OCI-M2 (cell line): ENCODE results near the gene PRMT7.

Source experiments
- DNase-seq: peaks from one replicate; lab custom pipeline; 2025; ENCODE audit not compliant: unreplicated experiment; lab: John Stamatoyannopoulos, UW

PRMT7 gene

DNA sequence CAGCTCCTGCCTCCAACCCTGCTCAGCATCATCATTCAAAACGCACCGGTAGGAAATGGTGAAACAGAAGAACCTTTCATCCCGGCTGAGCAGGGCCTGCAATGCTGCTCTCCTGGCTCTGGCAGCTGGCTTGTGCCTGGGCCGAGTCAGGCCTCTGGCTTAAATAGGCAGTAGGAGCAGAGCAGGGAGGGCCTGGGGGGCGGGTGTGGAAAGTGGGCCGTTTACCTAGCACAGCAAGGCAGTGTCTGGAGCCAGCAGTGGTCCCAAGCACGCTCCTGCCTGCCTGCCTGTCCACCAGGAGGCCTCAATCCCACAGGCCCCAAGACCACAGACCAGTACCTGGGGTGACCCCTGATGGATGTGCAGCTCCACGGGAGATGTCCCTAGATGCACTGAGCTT, 78.2 kb downstream of the PRMT7 start:
- no peak for DNase-seq

DNA sequence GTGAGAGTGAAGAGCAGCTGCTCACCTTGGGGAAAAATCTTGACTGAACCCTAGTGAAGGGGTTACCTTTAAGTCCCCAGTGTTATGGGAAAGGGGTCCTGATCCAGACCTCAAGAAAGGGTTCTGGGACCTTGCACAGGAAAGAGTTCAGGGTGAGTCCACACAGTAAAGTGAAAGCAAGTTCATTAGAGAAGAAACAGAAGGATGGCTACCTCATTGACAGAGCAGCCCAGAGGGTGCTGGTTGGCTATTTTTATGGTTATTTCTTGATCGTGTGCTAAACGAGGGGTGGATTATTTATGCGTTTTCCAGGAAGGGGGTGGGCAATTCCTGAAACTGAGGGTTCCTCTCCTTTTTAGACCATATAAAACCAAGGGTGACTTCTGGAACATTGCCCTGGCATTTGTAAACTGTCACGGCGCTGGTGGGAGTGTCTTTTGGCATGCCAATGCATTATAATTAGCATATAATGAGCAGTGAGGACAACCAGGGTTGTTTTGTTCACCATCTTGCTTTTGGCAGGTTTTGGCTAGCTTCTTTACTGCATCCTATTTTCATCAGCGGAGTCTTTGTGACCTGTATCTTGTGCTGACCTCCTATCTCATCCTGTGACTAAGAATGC, 79.0 kb downstream of the PRMT7 start:
- no peak for DNase-seq

DNA sequence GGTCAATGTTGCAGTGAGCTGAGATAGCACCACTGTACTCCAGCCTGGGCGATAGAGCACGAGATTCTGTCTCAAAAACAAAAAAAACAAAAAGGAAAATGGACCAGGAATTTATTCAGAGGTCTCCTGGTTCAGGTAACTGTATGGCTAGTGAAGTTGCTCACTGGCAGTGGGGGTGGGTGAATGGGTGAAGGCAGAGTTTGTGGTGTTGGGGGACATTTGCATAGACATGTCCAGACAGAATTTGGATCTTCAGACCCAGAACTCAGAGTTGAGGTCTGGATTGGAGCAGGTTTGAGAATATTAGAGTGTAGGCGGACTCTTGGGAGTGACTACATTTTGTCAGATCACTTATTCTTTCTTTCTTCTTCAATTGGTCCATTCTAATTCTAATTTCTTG, 82.5 kb downstream of the PRMT7 start:
- no peak for DNase-seq

DNA sequence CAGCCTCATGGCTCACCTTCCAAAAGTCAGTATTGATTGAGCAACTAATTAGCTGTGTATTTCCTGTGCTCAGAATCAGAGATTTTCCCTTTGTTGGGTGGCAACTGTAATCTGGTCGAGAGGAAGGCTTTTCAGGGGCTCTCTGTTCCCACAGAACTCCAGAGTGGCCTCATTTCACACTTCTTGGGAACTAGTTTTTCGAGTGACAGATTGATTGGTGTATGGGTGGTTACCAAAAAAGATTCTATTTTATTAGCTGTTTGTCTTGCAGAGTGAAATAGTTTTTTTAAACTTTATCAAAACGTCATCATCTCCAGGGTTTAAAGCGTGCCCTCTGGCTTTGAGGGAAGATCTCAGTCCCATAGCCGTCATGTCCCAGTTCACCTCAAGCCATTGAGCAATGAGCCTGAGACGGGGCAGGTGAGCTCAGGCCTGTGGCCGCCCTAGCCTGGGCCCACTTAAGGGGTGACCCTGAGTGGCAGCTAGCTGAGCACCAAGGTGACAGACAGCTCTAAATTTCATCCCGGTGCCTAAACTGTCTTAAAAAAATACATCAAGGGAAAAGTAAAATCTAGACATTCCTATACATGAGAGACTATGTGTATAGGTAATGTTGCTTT, 84.5 kb downstream of the PRMT7 start:
- no peak for DNase-seq

DNA sequence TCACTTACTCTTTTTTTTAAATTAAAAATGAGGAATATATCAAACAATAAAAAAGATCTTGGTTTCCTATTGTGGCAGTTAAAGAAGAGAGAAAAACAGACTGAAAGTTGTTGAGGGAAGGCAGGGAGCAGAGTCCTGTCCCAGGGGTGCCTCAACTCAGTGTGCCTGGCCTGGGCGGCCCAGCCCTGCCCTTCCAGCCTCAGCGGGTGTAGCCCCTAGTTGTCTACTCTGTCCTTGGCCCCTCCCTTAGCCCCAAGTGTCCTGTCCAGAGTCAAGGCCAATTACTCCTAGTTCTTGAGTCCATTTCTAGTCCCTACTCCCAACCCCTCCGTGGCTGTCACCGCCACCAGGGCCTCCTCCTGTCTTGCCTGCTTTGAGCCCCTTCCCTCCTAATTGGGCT, 85.0 kb downstream of the PRMT7 start:
- DNase-seq = no peak

DNA sequence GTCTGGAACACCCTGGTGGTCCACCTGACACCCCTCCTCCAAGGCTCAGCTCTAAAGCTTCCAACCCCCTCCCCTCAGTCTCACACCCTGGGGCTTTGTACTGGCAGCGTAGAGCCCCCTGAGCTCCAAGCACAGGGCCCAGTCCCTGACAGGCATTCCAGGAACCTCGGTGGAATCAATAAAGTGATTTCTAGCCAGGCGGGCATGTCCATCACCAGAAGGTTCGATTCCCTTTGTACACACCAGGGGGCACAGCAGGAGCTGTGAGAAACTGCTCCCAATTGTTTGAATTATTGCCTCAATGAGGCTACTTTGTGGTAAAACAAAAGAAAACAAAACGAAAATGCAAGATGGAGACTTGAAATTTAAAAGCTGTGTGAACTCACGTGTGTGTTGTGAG, 85.7 kb downstream of the PRMT7 start:
- DNase-seq = no peak

DNA sequence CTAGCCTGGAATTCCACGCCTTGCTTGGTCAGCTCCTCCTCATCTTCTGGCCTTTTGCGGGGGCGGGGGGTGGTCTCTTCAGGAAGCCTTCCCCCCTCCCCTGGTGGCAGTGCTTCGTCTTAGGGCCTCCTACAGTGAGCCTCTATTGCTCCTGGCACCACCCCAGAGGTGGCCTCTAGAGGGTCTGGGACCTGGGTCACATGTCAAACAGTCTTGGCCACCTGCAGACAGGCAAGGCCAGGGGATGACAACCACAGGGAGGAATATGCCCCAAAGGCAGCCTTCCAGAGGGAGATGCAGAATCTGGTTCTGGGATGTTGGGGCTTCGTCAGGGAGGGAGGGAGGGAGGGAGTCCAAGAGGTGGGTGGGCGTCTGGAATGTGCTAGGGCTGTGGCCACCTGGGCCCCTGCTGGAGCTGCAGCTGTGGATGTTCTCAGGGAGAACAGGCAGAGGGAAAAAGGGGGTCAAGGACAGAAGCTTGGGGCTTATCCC, 86.9 kb downstream of the PRMT7 start:
- no peak for DNase-seq

DNA sequence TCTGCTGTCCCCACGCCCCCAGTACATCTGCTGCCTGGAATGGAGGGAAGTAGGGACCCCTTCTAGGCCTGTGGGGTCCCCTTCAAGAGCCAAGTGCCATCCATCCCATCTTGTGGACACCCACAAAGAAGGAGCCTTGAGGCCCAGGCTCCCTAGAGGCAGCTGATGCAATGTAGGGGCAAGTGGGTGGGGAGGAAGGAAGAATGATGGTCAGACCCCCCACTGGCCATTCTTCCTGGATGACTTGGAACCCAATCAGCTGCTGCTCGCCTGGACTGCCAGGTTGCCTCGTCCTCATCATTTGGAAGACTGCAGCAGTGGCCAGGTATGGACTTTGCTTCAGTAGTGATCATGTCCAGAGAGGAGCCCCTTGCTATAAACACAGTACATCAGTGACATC, 88.6 kb downstream of the PRMT7 start:
- no peak for DNase-seq

DNA sequence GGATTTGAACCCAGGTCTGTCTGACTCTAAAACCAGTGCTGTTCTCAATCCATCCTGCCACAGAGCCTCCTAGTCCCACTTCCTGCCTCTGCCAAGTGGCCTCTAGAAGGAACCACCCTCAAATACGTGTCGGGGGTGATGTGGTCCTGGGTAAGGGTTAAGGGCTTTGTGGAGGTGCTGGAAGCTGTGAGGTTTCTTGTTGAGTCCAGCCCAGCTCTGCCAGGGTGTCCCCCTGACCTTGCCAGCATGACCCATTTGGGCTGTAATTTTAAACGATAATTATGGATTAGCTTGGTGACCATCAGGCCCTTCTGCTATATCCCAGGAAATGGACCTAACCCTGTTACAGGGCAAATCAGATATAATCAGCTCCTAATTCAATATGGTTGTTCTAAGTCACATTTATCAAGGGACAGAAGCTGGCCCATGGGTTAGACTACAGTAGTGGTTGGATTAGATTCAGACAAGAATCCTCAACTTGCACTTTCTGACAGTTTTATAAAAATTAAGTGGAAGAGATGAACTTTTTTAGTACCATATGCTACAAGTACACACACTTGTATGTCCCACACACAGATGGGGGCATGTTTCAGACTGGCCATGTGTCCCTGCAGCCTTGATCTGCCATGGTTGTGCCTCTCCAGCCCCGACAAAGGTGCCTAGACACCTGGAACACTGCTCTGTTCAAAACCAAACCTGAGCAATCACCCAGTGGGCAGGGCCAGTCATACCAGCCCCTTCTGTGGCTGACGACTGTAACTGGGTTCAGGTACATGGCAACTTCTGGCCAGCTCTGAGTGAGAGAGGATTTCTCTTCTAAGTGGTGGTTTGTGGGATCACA, 89.5 kb downstream of the PRMT7 start:
- no peak for DNase-seq

DNA sequence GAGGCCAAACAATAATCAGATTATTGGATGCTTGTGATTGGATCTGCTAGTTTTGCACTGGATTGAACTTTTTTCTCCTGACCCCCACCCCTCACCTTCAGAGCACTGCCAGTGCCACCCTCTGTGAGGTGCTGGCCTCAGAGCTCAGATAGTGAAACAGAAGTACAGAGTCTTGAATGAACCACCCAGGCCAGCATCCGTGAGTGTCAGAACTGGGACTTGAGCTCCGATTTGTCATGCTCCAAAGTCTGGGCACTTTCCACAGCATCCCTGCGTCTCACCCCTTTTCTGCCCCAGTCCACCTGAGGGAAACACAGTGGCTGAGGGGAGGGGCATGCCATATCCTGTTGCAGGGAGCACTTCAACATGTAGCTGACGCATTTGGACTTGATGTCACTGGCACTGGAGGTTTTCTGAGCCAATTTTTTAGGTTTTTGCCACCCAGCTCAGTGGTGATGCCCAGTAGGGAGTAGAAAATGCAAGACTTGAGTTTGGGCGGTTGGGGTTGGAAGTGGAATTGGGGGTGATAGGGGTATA, 90.2 kb downstream of the PRMT7 start:
- no peak for DNase-seq

DNA sequence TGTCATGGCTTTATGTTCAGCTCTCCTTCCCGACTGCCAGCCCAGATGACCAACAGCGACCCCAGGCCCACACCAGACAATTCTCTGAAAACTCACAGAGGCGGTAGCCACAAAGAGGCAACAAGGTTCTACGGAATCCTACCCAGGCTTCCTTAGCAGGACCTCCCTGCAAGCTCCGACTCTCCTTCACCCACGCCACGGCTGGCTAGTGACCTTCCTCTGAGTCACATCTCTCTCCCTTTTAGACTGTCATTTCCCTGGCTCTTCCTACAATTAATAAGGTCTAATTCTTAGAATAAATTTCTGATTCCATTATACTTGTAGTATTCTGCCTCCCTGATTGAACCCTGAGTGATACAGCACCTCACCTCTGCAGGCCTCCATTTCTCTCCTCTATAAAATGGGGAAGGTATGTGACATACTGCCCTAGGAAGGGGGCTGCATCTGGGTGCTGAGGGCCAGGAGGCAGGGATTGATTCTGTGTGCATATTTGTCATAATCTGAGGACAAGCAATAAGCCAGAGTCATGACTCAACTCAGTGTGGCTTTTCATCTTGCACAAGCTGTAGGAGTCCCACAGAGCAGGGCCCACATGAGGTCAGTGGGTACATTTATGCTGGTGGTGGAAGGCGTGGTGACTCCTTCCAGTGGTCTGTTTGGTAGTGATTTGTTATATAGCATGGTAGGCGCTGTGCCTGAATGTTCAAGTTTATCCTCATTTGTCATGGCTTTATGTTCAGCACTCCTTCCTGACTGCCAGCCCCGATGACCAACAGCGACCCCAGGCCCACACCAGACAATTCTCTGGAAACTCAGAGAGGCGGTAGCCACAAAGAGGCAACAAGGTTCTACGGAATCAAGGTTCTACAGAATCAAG, 91.3 kb downstream of the PRMT7 start:
- no peak for DNase-seq

DNA sequence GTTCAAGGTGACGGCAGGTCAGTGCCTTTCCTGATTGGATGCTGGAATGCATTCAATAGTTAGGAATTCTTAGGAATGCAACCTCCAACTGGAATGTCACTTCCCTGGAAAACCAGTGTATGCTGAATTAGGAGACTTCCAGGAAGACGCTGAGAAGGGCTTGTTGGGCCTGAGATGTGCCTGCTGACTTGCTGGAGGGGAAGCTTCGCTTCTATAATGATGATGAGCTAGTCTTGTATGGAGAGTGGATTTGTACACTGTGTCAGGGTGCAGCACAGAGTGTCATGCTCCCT, 91.9 kb downstream of the PRMT7 start:
- no peak for DNase-seq

DNA sequence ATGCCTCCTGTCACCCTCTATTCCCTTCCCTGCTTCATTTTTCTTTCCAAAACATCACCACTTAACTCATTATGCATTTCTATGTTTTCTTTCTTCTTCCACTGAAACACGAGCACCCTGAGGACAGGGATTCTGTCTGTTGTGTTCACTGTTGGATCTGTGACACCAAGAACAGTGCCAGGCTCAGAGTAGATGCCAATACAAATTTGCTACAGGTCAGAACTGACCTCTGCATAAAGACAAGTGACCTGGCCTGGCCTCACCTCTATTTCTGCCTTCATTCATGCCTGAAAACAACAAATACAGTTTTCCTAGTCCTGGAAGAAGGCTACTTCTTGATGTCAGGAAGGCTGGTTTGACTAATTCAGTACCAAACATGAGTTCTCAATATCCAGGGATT, 92.4 kb downstream of the PRMT7 start:
- no peak for DNase-seq

DNA sequence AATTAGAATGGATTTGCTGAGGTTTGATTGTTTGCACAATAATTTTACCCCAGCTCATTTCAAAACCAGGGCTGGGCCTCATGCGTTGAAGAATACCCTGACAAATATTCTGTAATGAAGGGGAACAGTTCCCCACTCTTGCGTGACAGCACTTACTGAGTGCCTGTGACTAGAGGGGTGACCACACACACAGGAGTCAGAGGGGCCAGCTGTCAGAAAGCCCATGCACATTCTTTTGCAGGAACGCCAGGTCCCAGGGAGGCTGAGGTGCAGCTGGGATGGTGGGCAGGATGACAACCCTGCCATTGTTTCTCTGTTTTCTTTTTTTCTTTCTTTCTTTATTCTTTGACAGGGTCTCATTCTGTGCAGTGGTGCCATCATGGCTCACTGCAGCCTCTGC, 92.9 kb downstream of the PRMT7 start:
- no peak for DNase-seq

DNA sequence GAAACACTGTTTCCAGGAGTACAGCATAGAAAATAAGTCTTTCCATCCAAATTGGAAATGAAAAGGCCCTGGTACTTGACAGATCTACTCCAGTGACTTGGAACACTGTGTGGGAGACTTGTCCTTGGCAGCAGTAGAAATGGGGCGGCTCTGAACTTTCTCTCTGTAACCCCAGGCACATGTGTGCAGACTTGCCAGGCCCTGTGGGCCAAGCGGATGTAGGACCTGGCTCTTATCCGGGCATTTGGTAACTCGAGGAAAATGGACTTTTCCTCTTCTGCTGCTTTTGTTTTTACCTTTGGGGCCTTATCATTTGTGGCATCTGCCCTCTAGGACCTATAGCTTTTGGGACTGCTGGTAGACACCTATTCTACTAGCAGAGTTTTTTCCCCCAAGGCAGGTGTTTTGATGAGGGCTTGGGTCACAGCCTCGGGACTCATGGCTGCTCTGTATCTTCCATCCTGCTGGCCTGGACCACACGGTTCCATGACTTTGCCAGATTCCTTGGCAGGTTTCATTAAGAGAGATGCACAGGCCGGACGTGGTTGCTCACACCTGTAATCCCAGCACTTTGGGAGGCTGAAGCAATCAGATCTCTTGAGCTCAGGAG, 94.0 kb downstream of the PRMT7 start:
- DNase-seq = no peak

DNA sequence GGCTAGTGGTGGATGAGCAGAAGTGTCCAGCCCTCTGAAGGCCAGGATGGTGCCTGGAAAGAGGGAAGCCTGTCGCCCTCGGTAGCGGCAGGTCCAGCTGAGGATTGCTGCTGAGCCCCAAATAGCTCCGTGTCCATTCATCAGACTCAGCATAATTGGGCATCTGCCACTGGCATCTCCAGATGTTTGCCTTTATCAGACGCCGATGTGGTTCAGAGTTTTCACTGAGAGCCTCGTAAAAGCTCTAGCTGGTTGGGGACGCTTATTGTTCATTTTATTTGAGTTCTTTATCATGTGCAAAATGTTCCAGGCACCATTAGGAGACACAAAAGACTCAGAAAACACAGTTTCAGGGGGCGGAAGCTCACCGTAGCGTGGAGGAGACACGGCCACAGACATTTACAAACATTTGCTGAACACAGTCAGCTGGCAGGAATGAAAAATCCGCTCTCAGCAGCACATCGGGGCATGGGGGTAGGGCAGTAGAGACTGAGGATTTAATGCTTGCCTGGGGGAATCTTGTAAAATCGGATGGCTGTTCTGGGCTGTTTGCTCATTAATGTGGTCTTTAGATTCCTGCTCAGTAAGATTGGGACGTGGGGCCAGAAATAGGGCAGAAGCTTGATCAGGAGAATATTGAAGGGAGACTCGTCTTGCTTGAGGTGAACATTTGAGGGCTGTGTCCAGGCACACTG, 95.8 kb downstream of the PRMT7 start:
- DNase-seq = no peak
